T47D (cell line): Measurements from ENCODE around the gene SCRN1.

Source experiments
- DNase-seq, 2 experiments: peaks; one replicate each; pipeline versions ENCODE4 v3.0.0 to v3.0.0-alpha.2; 2011 to 2012; ENCODE audit warnings: low read depth in 1 of 2, low spot score in 1 of 2
- JUND ChIP-seq: IDR thresholded peaks from 2 replicates; pipeline ENCODE4 v1.6.1; 2012; ENCODE audit warnings: low read depth
- in situ Hi-C: cut with HindIII; loops from 2 replicates; pipeline ENCODE4 v1.10.0; 2016; ENCODE audit warnings: low sequenced_read_pairs, low pct_unique_long_range_greater_than_20kb

Gene SCRN1

DNA sequence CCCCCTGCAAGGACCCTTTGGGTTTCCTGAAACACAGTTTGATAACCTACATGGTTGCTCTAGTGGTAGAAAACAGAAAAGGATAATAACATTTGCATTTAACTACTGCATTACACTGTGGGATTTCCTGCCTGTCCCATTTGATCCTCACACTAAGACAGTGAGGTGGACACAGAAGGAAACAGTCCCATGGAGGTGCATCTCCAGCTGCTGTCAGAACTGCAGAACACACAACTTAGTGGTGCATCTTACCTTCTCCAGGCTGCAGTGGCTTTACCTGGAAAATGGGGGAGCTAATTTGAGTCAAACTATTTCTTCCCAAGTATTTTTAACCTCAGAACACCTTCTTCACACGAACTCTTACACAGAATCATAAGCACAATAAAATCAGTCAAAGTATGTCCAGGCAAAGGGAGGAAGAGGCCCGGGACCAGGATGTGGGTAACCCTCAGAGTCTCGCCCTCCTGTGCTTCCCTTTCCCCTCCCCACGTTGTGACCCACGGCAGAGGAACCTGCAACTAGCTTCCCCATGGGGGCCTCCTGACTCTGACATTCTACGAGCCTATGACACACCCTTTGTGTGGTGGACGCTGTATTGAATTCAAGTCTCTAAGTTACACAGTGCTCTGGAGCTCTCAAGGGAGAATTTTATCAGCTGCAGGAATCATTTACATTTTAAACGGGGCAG lies 33.7 kb downstream of the SCRN1 start:
- TF ChIP-seq JUND: no peak
- DNase-seq: no peak
- in situ Hi-C loops: no loop called here

DNA sequence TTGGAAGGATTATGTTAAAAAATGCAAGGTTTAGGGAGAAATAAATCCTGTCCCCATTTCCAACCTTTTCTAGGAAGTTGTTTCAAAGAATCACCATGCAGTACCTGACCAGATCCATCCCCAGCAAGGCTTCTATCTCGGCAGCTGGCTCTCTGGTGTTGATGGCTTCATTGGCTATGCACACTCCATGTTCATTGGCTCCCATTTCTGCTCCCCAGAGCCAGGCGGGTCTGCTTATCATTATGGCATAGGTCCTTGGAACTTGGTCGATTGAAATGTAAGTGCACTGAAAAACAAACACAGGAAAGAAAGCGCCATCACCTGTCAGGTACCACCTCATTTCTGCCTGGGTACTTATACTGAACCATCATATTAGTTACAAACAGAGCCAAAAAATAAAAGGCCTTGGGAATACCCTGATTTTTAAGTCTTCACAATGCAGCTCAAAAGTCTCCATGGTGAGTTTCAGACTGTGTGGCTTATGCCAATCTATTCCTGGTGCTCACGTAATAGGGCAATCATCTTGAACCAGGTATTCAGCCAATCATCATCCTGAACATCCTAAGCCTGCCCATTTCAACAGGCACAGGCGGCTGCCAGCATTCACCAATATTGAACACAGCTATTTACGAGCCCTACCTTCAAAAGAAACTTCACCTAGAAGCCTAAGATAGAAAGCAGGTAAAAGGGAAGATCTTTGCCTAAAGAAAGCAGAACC lies 34.4 kb downstream of the SCRN1 start:
- no peak for TF ChIP-seq JUND
- in situ Hi-C loops: no loop called here
- no peak for DNase-seq

DNA sequence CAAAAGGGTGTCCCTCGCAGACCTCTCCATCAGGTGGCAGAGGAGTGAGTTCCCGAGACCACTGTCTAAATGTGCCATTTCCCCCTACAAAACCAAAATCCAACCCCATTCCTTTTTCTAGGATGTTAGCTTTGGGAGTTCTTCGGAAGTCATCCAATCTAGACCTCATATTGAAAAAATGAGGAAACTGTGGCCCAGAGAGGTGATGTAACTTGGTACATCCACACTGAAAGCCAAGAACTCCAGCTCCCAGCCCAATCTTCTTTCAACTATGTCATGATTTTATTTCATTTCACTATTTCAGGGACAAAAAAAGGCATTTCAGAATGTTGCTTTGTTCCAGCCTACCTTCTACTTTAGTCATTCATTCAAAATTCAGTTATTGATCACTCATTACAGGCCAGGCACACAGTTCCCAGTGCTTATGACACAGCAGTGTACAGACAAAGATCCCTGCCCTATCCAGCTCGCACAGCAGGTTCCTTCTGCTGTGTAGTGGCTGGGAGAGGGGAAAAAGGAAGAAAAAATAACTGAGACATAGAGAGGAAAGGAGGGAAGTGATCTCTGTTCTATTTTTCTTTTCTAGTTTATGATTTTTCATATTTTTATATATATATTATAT lies 35.8 kb downstream of the SCRN1 start:
- no peak for TF ChIP-seq JUND
- no peak for DNase-seq
- in situ Hi-C loops: no loop called here

DNA sequence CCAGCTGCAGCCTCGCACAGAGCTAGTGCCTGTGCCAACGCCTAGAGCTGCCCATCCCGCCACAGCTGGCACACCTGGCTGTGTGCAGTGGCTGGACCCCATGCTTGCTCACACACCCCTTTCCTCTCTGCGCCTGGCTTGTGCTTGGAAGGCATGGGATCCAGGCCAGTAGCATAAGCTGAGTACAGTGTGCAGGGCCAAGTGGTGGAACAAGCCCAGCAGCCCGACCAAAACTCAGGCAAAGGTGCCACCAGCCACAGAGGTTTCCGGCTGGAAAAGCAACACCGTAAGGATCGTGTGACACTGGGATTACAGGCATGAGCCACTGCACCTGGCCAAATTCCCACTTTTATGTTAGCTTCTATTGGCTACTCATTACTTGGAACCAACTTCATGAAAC lies 38.4 kb downstream of the SCRN1 start:
- in situ Hi-C loops: no loop called here
- no peak for DNase-seq
- no peak for TF ChIP-seq JUND

DNA sequence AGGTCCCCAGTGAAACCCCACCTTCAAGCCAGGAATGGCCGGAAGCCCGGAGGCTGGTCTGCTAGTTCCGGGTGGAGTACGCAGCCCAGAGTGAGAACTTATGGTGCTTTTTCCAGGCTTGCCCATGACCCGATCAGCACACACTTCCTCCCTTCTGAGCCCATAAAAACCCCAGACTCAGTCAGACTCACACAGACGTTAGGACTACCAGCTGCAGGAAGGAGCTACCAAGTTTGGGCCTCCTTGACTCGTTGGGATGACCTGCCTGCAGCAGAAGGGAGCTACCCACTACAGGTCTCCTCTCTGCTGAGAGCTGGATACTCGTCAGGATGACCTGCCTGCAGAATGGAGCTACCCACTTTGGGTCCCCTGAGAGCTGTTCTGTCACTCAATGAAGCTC lies 39.1 kb downstream of the SCRN1 start:
- no peak for DNase-seq
- TF ChIP-seq JUND: no peak
- in situ Hi-C loops: no loop called here

DNA sequence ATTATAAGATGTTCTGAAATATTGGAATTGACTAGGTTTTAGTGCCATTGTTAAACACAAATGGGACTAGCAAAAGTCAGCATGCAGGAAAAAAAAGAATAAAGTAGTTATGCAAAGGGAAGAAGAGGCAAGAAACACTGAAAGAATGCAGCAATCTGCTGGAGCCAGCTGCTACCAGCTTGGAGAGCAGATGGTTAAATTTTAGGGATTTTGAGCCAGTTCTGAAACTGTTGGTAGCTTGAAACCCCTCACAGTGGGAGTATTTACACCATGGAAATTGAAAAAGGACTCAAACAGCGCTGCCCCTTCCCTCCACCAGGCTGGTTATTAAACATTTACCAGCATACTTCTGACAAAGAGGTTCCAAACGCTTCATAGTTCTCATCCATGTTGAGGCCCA lies 41.0 kb downstream of the SCRN1 start:
- no peak for TF ChIP-seq JUND
- no peak for DNase-seq
- in situ Hi-C loops: no loop called here

DNA sequence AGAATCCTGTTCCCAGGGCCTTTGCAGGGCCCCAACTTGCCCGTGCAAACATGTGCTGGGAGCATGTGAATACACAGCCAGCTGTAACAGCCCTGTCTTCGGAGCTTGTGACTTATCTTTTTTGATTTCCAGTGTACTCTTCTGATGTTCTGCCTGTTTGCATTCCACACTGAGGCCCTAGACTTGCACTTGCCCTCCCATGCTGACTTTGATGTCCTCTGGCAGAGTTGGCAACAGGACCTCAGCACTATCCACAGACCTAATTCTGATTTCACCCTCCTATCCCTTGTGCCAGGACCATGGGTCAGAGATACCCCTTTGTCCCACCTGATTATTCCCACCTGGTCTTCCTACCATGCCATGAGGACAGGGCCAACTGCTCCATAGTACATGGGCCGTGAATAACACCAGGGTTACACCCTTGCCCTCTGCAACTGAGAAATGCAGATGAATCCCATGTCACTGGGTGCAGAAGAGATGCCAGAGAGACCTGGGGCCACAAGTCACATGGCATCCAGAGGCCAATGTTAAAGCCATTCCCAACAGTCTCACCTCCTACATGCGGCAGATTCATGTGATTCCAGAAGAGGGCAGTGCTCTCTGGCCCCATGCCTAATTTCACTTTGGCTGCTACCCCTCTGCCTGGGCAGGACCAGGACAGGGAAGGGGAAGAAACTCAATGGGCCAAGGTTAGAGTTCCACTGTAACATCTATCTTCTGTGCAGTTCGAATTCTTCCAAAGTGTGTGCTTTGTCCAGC lies 43.0 kb downstream of the SCRN1 start:
- no peak for TF ChIP-seq JUND
- in situ Hi-C loops: no loop called here
- DNase-seq: peak in 1 of 2 experiments; percentile 71

DNA sequence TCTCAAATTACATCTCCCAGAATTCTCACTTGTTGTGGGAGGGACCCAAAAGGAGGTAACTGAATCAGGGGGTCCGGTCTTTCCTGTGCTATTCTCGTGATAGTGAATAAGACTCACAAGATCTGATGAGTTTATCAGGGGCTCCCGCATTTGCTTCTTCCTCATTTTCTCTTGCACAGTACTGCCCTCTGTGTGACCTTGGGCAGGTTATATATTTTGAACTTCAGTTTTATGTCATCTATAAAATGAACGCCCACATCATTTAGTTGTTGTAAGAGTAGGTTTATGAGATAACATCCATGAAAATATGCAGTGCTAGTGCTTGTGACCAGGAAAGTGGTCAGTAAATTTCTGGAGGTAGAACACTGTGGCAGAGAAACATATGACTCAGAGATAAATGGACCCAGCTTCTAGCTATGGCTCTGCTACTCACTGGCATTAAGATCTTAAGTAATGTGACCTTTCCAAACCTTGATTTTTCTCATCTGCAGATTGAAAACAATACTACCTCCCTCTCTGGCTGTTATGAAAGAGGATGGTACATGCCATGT lies 44.3 kb downstream of the SCRN1 start:
- in situ Hi-C loops: no loop called here
- no peak for TF ChIP-seq JUND
- DNase-seq: no peak

DNA sequence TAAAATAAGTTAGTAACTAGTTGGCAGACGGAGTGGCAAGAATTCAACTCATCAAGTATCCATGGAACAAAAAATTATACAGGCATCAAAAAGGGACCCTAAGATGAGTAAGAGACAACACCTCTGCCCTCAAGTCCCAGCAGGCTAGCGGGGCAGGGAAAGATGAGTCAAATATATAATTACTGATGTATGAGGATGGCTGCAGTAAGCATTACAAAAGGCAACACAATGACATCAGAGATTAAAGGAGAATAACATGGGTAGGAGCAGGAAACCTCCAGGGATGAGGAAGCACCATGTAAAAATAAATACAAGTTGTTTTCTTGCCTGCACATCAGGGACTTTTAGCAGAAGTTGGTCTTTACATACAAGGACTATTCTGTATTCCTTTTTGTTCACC lies 49.4 kb downstream of the SCRN1 start:
- no peak for DNase-seq
- in situ Hi-C loops: no loop called here
- no peak for TF ChIP-seq JUND

DNA sequence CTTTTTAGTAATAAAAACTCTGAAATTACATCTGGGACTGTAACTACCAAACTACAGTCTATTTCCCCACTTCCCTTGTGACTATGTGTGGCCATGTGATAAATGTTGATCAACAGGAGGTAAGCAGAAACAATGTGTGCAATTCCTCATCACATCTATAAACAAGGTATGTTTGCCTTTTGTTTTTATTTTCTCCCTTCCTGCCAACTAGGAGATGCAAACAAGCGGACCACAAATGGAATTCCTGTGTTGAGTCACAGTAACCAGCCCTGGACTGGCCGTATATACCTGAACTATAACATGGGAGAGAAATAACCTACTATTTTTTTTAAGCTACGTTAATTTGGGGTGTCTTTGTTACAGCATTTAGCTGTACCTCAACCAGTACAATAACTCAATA lies 52.5 kb downstream of the SCRN1 start:
- DNase-seq: no peak
- in situ Hi-C loops: no loop called here
- TF ChIP-seq JUND: no peak

DNA sequence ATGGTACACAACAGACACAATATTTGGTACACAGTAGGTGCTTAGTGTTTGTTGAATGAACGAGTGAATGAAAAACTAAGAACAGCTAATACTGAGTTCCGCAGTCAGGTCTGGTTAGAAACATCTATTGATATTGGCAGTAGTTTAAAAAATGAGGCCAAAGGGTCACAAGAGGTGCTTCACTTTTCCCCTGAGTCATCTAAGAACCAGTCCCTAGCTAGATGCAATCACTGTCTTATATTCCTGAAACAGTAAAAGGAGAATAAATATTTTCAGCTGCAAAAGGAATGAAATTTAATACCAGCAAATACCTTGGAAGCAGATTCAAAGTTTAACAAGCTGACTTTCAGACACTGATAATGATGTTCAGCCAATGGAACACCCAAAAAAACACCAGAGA lies 54.5 kb downstream of the SCRN1 start:
- in situ Hi-C loops: no loop called here
- no peak for TF ChIP-seq JUND

DNA sequence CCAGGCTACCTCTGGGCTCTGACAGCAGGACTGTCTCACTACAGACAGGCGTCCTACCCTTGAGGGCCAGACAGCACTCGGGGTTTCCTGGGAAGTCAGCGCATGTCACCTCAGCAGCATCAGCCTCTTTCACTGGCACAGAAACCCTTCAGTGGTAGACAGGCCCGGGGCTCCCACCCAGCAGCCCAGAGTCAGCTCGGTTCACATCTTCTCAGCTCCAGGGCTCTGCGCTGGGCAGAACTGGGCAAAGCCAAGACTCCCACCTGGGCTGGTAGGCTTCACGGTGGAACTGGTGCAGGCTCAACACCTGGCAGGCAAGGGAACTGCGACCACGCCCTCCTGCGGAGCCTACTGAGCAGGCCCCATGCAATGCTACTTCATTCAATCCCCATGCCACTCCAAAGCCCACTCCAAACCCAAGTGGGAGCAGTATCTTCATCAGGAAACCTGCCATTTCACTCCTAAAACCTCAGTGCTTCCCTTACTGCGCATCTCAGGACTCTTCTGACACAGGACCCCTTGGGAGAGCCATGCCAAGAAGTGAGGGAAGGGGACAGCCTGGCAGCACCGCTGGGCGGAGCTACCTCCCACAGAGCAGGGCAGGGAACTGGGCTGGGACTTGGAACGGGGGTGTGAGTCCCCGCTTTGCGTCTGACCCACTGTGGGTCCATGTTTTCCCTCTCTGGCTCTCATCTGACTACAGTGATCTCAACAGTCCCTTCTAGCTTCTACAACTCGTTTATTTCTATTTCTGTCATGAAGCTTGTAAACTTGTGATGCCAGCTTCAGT lies 60.4 kb downstream of the SCRN1 start:
- in situ Hi-C loops: no loop called here
- DNase-seq: no peak
- no peak for TF ChIP-seq JUND

More for the DNA sequence above, 54.5 kb downstream of the SCRN1 start:
- DNase-seq: no peak
